SK-N-SH treated with all-trans-retinoic acid at 6 μM for 48 hours (cell line): ENCODE results near the gene SLC35D2.

Source experiments
- ATAC-seq: fragments of 200-7000 bp; cut with Tn5 transposase; 3 replicates; pipeline ENCODE4 v1.9.1; 2020; ENCODE audit warnings: mild to moderate bottlenecking, moderate library complexity
- ARNTL ChIP-seq: fragments of 450-650 bp; formaldehyde crosslinking; IDR thresholded peaks from 2 replicates; pipeline ENCODE4 v1.5.0; 2020; ENCODE audit warnings: low read depth, mild to moderate bottlenecking, moderate library complexity, borderline replicate concordance
- BACH2 ChIP-seq: fragments of 250-450 bp; sonication (Bioruptor Pico); IDR thresholded peaks from 2 replicates; pipeline ENCODE4 v1.9.0; 2021; ENCODE audit warnings: mild to moderate bottlenecking, borderline replicate concordance
- CSDC2 ChIP-seq: fragments of 250-450 bp; sonication (Bioruptor Pico); IDR thresholded peaks from 2 replicates; pipeline ENCODE4 v1.5.0; 2020; ENCODE audit warnings: mild to moderate bottlenecking, moderate library complexity
- ESRRG ChIP-seq: fragments of 250-450 bp; sonication (Bioruptor Pico); IDR thresholded peaks from 2 replicates; pipeline ENCODE4 v1.6.1; 2021; ENCODE audit warnings: mild to moderate bottlenecking
- GLIS3 ChIP-seq: fragments of 250-450 bp; sonication (Bioruptor Pico); IDR thresholded peaks from 2 replicates; pipeline ENCODE4 v1.5.0; 2020; ENCODE audit warnings: mild to moderate bottlenecking, moderate library complexity
- ISL1 ChIP-seq: fragments of 250-450 bp; sonication (Bioruptor Pico); IDR thresholded peaks from 2 replicates; pipeline ENCODE4 v2.1.2; 2022; ENCODE audit warnings: mild to moderate bottlenecking, moderate library complexity
- OSR1 ChIP-seq: fragments of 250-450 bp; sonication (Bioruptor Pico); IDR thresholded peaks from 2 replicates; pipeline ENCODE4 v1.8.0; 2022; ENCODE audit warnings: moderate library complexity, mild to moderate bottlenecking, inconsistent platforms
- PPARA ChIP-seq: fragments of 250-450 bp; sonication (Bioruptor Pico); IDR thresholded peaks from 2 replicates; pipeline ENCODE4 v1.5.0; 2020; ENCODE audit warnings: mild to moderate bottlenecking, borderline replicate concordance
- RARB ChIP-seq: fragments of 250-450 bp; sonication (Bioruptor Pico); IDR thresholded peaks from 2 replicates; pipeline ENCODE4 v1.8.0; 2021; ENCODE audit warnings: mild to moderate bottlenecking, moderate library complexity
- SNAI2 ChIP-seq: fragments of 250-450 bp; sonication (Bioruptor Pico); IDR thresholded peaks from 2 replicates; pipeline ENCODE4 v1.5.0; 2020; ENCODE audit warnings: mild to moderate bottlenecking, moderate library complexity
- TCF4 ChIP-seq: fragments of 250-450 bp; sonication (Bioruptor Pico); IDR thresholded peaks from 2 replicates; pipeline ENCODE4 v1.8.0; 2021; ENCODE audit warnings: mild to moderate bottlenecking, moderate library complexity, borderline replicate concordance
- TOX ChIP-seq: fragments of 250-450 bp; sonication (Bioruptor Pico); IDR thresholded peaks from 2 replicates; pipeline ENCODE4 v1.8.0; 2021; ENCODE audit warnings: mild to moderate bottlenecking, moderate library complexity, borderline replicate concordance
- ZC3H10 ChIP-seq: fragments of 250-450 bp; sonication (Bioruptor Pico); IDR thresholded peaks from 2 replicates; pipeline ENCODE4 v1.5.1; 2021; ENCODE audit warnings: mild to moderate bottlenecking, moderate library complexity
- ZFP3 ChIP-seq: fragments of 250-450 bp; sonication (Bioruptor Pico); IDR thresholded peaks from 2 replicates; pipeline ENCODE4 v1.5.0; 2020; ENCODE audit warnings: mild to moderate bottlenecking, moderate library complexity
- ZNF565 ChIP-seq: fragments of 450-650 bp; formaldehyde crosslinking; conservative IDR thresholded peaks from 2 replicates; pipeline ENCODE4 v1.5.0; 2020; ENCODE audit warnings: low read depth, mild to moderate bottlenecking, moderate library complexity
- ZNF70 ChIP-seq: fragments of 450-650 bp; formaldehyde crosslinking; IDR thresholded peaks from 2 replicates; pipeline ENCODE4 v1.5.0; 2020; ENCODE audit warnings: mild to moderate bottlenecking, moderate library complexity
- ZNF8 ChIP-seq: fragments of 450-650 bp; formaldehyde crosslinking; IDR thresholded peaks from 2 replicates; pipeline ENCODE4 v1.5.0; 2020; ENCODE audit warnings: mild to moderate bottlenecking, moderate library complexity
- TF ChIP-seq, protein P1 (sequence below): fragments of 250-450 bp; sonication (Bioruptor Pico); IDR thresholded peaks from 2 replicates; pipeline ENCODE4 v1.8.0; 2021; ENCODE audit warnings: low read depth, mild to moderate bottlenecking, moderate library complexity, borderline replicate concordance
- TF ChIP-seq, protein P2 (sequence below): fragments of 250-450 bp; sonication (Bioruptor Pico); IDR thresholded peaks from 2 replicates; pipeline ENCODE4 v1.5.1; 2020; ENCODE audit warnings: low read depth, mild to moderate bottlenecking, moderate library complexity
- TF ChIP-seq, protein P3 (sequence below): fragments of 250-450 bp; sonication (Bioruptor Pico); IDR thresholded peaks from 2 replicates; pipeline ENCODE4 v1.8.0; 2020; ENCODE audit warnings: mild to moderate bottlenecking, moderate library complexity, borderline replicate concordance
- TF ChIP-seq, protein P4 (sequence below): fragments of 250-450 bp; sonication (Bioruptor Pico); IDR thresholded peaks from 2 replicates; pipeline ENCODE4 v1.5.0; 2020; ENCODE audit warnings: mild to moderate bottlenecking, moderate library complexity

Gene SLC35D2

DNA sequence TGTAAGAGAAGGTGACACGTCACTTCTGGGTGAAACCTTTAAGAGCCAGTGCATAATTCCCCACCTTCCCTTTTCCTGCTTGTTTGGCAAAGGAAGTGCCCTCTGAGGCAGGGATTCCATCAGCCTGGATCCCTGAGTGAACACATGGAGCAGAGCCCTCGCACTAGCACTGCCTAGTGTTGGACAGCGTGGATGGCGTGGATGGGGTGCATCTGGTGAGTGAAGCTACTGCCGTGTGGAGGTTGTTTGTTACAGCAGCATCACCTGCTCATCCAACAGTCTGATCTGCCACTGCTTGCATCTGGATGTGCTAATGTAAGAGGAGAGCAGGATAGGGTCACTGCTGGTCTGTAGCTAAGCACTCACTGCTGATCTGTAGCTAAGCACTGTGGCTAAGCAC is 35.2 kb downstream of the SLC35D2 start:
- no peak for ATAC-seq

DNA sequence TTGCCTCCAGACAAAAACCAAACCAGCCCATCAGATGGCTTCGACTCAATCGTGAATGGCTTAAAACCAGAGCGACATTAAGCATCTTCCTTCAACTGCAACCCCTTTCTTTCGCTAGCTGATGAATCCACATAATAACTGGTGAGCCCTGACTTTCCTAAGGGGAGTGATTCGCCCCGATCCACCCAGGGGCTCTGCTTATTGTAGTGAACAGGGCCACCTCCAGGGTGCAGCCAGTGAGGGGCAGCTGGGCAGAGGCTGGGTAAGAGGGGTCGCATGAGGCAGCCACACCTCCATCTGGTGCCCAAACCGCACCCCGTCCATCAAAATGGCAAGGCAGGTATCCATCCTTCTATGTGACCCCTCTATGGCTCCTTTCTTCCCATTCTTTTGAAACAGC is 38.0 kb downstream of the SLC35D2 start:
- peak; percentile 8; the same call in 1 of the 3 replicates for ATAC-seq
- TF ChIP-seq ARNTL: no peak

More for the DNA sequence above, 35.2 kb downstream of the SLC35D2 start:
- TF ChIP-seq TCF4 (CRISPR knock-in tag) (no peak), ZNF565 (CRISPR knock-in tag) (no peak), TOX (CRISPR knock-in tag) (no peak), SNAI2 (no peak), RARB (CRISPR knock-in tag) (no peak), CSDC2 (CRISPR knock-in tag) (no peak), ARNTL (no peak), ZNF70 (CRISPR knock-in tag) (no peak), PPARA (CRISPR knock-in tag) (no peak), GLIS3 (CRISPR knock-in tag) (no peak), ZNF8 (no peak), ZFP3 (no peak), ESRRG (no peak), OSR1 (CRISPR knock-in tag) (no peak), ZC3H10 (CRISPR knock-in tag) (no peak)
- TF ChIP-seq, protein P1, sequence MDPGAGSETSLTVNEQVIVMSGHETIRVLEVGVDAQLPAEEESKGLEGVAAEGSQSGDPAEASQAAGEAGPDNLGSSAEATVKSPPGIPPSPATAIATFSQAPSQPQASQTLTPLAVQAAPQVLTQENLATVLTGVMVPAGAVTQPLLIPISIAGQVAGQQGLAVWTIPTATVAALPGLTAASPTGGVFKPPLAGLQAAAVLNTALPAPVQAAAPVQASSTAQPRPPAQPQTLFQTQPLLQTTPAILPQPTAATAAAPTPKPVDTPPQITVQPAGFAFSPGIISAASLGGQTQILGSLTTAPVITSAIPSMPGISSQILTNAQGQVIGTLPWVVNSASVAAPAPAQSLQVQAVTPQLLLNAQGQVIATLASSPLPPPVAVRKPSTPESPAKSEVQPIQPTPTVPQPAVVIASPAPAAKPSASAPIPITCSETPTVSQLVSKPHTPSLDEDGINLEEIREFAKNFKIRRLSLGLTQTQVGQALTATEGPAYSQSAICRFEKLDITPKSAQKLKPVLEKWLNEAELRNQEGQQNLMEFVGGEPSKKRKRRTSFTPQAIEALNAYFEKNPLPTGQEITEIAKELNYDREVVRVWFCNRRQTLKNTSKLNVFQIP (CRISPR knock-in tag): no peak
- TF ChIP-seq, protein P2, sequence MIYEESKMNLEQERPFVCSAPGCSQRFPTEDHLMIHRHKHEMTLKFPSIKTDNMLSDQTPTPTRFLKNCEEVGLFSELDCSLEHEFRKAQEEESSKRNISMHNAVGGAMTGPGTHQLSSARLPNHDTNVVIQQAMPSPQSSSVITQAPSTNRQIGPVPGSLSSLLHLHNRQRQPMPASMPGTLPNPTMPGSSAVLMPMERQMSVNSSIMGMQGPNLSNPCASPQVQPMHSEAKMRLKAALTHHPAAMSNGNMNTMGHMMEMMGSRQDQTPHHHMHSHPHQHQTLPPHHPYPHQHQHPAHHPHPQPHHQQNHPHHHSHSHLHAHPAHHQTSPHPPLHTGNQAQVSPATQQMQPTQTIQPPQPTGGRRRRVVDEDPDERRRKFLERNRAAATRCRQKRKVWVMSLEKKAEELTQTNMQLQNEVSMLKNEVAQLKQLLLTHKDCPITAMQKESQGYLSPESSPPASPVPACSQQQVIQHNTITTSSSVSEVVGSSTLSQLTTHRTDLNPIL (CRISPR knock-in tag): no peak
- TF ChIP-seq, protein P3, sequence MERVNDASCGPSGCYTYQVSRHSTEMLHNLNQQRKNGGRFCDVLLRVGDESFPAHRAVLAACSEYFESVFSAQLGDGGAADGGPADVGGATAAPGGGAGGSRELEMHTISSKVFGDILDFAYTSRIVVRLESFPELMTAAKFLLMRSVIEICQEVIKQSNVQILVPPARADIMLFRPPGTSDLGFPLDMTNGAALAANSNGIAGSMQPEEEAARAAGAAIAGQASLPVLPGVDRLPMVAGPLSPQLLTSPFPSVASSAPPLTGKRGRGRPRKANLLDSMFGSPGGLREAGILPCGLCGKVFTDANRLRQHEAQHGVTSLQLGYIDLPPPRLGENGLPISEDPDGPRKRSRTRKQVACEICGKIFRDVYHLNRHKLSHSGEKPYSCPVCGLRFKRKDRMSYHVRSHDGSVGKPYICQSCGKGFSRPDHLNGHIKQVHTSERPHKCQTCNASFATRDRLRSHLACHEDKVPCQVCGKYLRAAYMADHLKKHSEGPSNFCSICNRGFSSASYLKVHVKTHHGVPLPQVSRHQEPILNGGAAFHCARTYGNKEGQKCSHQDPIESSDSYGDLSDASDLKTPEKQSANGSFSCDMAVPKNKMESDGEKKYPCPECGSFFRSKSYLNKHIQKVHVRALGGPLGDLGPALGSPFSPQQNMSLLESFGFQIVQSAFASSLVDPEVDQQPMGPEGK: no peak

DNA sequence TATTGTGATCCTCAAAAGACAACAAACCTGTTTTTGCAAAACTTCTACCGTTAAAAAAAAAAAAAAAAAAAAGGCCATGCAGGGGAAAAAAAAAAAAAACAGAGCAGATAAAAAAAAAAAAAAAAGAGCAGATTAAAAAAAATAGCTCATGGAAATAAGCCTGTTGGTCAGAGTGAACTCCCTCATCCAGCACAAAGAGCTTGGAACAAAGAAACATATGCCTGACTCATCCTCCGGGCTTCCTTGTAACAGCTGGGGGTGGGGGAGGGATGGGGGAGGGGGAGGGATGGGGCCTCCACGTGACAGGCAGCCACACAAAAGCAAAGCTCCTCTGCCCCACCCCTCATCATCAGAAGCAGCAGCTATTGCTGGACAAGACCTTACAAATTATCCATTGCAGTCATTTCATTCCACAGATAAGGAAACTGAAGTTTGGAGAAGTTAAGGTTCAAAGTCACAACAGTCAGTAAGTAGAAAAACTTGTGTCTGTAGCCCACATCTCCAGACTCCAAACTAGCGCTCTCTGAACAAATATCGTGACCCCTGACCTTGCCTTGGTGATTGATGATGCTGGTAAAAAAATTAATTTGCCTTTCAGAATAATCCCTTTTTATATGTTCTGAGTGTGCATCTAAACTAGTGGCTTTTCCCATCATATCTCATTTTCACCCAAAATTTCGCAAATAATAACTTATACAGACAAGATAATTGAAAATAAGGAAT is 38.9 kb downstream of the SLC35D2 start:
- TF ChIP-seq SNAI2: no peak
- TF ChIP-seq BACH2: no peak
- TF ChIP-seq ZC3H10 (CRISPR knock-in tag): no peak
- TF ChIP-seq ISL1 (CRISPR knock-in tag): no peak
- no peak for TF ChIP-seq ZNF8
- peak; percentile 70 for ATAC-seq

DNA sequence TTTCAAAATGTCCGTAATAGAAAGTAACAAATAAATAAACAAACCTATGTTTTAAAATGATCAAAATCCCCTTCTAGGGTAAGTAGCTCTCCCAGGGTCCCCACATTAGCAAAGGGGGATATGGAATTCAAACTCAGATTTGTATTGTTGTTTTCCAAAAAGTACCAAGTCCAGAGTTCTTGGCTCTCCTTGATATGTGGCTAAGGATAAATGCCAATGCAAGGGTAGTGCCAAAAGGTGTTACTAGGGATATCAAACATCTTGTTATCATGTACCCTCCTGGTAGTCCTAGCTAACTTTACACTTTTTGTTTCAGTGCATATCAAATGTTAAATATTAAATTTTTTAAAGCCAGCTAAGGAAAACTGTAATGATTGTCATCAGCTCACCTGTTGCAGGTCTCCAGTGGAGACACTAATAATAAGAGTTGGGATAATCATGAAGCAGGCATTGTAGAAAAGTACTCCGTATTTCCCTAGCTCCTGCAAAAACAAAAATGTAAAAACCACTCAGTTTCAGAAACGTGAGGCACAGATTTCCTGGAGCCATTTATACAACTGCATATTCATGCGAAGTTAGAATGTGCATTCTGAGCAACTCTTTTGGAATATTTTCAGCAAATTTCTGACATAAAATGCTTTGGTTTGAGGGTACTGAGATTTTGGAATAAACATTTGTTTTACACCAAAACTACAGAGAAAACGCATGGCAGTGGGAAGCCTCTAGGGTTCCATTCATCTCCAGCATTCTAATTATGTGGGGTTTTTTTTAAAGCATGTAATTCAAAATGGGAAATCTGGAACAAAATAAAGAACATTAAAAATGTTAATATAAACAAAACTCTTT is 39.8 kb downstream of the SLC35D2 start:
- ATAC-seq: no peak
- TF ChIP-seq, protein P4, sequence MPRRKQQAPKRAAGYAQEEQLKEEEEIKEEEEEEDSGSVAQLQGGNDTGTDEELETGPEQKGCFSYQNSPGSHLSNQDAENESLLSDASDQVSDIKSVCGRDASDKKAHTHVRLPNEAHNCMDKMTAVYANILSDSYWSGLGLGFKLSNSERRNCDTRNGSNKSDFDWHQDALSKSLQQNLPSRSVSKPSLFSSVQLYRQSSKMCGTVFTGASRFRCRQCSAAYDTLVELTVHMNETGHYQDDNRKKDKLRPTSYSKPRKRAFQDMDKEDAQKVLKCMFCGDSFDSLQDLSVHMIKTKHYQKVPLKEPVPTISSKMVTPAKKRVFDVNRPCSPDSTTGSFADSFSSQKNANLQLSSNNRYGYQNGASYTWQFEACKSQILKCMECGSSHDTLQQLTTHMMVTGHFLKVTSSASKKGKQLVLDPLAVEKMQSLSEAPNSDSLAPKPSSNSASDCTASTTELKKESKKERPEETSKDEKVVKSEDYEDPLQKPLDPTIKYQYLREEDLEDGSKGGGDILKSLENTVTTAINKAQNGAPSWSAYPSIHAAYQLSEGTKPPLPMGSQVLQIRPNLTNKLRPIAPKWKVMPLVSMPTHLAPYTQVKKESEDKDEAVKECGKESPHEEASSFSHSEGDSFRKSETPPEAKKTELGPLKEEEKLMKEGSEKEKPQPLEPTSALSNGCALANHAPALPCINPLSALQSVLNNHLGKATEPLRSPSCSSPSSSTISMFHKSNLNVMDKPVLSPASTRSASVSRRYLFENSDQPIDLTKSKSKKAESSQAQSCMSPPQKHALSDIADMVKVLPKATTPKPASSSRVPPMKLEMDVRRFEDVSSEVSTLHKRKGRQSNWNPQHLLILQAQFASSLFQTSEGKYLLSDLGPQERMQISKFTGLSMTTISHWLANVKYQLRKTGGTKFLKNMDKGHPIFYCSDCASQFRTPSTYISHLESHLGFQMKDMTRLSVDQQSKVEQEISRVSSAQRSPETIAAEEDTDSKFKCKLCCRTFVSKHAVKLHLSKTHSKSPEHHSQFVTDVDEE (CRISPR knock-in tag): no peak
- no peak for TF ChIP-seq ESRRG
- no peak for TF ChIP-seq ARNTL
- no peak for TF ChIP-seq PPARA (CRISPR knock-in tag)
- no peak for TF ChIP-seq ZFP3
- TF ChIP-seq GLIS3 (CRISPR knock-in tag): no peak
- TF ChIP-seq, all 23 proteins: peak for 0
